CD8-positive, alpha-beta memory T cell (primary cell): Measurements from ENCODE around the gene CYP24A1. TPM values are rescaled to one million over a fixed set of nuclear protein-coding genes. Genes with fewer than 3 reads are reported as not detected.
A peak's percentile ranks its signal among the peaks of the same experiment; 100 is the strongest.

Experiments used
- CTCF ChIA-PET: fragments of 350-600 bp; sonication (Branson Sonifier 250); formaldehyde crosslinking; loops from one replicate; lab custom pipeline; 2021; ENCODE audit warnings: antibody characterized with exemption; lab: Charles Lee
- POLR2A ChIA-PET: fragments of 350-600 bp; sonication (Branson Sonifier 250); formaldehyde crosslinking; loops from one replicate; lab custom pipeline; 2021; ENCODE audit warnings: antibody characterized with exemption; lab: Charles Lee
- DNase-seq, 5 donors: peaks; one replicate each; pipeline versions ENCODE4 v3.0.0 to v3.0.0-alpha.2; 2020 to 2022; ENCODE audit warnings: mixed read lengths in 1 of 5
- H3K27ac ChIP-seq: one replicate; pipeline ENCODE4 v1.7.0; 2013; ENCODE audit warnings: low read depth, mild to moderate bottlenecking, low read length, moderate library complexity
- H3K27me3 ChIP-seq: 2 replicates; pipeline ENCODE4 v1.7.0; 2013; ENCODE audit warnings: low read length, mild to moderate bottlenecking; ENCODE audit not compliant: insufficient read depth, poor library complexity, severe bottlenecking
- H3K36me3 ChIP-seq: 2 replicates; pipeline ENCODE4 v1.7.0; 2013; ENCODE audit warnings: mild to moderate bottlenecking, low read length, moderate library complexity; ENCODE audit not compliant: insufficient read depth
- H3K4me1 ChIP-seq: 2 replicates; pipeline ENCODE4 v1.7.0; 2013; ENCODE audit warnings: mild to moderate bottlenecking, low read length, moderate library complexity; ENCODE audit not compliant: insufficient read depth
- H3K4me3 ChIP-seq: 2 replicates; pipeline ENCODE4 v1.7.0; 2013; ENCODE audit warnings: mild to moderate bottlenecking, low read length
- H3K9me3 ChIP-seq: 2 replicates; pipeline ENCODE4 v1.7.0; 2013; ENCODE audit warnings: mild to moderate bottlenecking, low read length
- H3K27ac Mint-ChIP-seq, 8 donors: one replicate each; pipeline ENCODE4 v1.8.0; 2020 to 2021; ENCODE audit warnings: mixed read lengths in 8 of 8, mild to moderate bottlenecking in 6 of 8, inconsistent platforms in 3 of 8, moderate library complexity in 3 of 8
- H3K27me3 Mint-ChIP-seq, 2 donors: one replicate each; pipeline ENCODE4 v1.8.0; 2020 to 2021; ENCODE audit warnings: mixed read lengths in 2 of 2, mild to moderate bottlenecking in 1 of 2, moderate library complexity in 1 of 2
- H3K36me3 Mint-ChIP-seq, 3 donors: one replicate each; pipeline ENCODE4 v1.8.0; 2020 to 2021; ENCODE audit warnings: mixed read lengths in 3 of 3, inconsistent platforms in 1 of 3, mild to moderate bottlenecking in 1 of 3
- H3K4me1 Mint-ChIP-seq, 3 donors: one replicate each; pipeline ENCODE4 v1.8.0; 2020 to 2021; ENCODE audit warnings: mixed read lengths in 3 of 3, inconsistent platforms in 1 of 3, mild to moderate bottlenecking in 1 of 3
- H3K4me3 Mint-ChIP-seq, 7 donors: one replicate each; pipeline ENCODE4 v1.8.0; 2020 to 2021; ENCODE audit warnings: mixed read lengths in 7 of 7, mild to moderate bottlenecking in 6 of 7, moderate library complexity in 4 of 7, inconsistent platforms in 2 of 7
- H3K9me3 Mint-ChIP-seq, 5 donors: one replicate each; pipeline ENCODE4 v1.8.0; 2020 to 2022; ENCODE audit warnings: mixed read lengths in 5 of 5, mild to moderate bottlenecking in 3 of 5, moderate library complexity in 2 of 5, inconsistent platforms in 1 of 5
- polyA plus RNA-seq: library from polyadenylated mRNA; unstranded; fragments of 300-500 nt; fragmentation: Illumina TruSeq; gene quantifications from one replicate; pipeline ENCODE4 v1.2.3, GENCODE V29; 2021
- total RNA-seq, 2 experiments: library from RNA; stranded (reverse); gene quantifications; one replicate each; pipeline ENCODE4 v1.2.3, GENCODE V29; 2021

Gene CYP24A1
- total and polyA plus RNA-seq, 3 experiments from 2014 or later: 0.37 to 0.58 (median 0.40) TPM

- no peaks in the 10 kb centered on the region for H3K36me3 ChIP-seq
- H3K4me1 Mint-ChIP-seq: no peaks in the 10 kb centered on the region
- no peaks in the 10 kb centered on the region for H3K9me3 ChIP-seq
- H3K27me3 Mint-ChIP-seq: peaks cover 29 to 50% of the 10 kb centered on the region in 2 donors
- no peak overlapping the region for H3K4me3 Mint-ChIP-seq
- no peak overlapping the region for H3K4me3 ChIP-seq
- no peaks in the 10 kb centered on the region for H3K36me3 Mint-ChIP-seq
- no peaks in the 10 kb centered on the region for H3K27me3 ChIP-seq
- H3K27ac ChIP-seq: no peak overlapping the region
- no peaks in the 10 kb centered on the region for H3K4me1 ChIP-seq
- ChIA-PET CTCF (no interaction called here), POLR2A (no interaction called here)
- no peak for DNase-seq
- H3K27ac Mint-ChIP-seq: no peak overlapping the region
- no peaks in the 10 kb centered on the region for H3K9me3 Mint-ChIP-seq
These were observed 12.0 kb downstream of the CYP24A1 start for GRCh38 chr20:54161821-54162149.

DNA sequence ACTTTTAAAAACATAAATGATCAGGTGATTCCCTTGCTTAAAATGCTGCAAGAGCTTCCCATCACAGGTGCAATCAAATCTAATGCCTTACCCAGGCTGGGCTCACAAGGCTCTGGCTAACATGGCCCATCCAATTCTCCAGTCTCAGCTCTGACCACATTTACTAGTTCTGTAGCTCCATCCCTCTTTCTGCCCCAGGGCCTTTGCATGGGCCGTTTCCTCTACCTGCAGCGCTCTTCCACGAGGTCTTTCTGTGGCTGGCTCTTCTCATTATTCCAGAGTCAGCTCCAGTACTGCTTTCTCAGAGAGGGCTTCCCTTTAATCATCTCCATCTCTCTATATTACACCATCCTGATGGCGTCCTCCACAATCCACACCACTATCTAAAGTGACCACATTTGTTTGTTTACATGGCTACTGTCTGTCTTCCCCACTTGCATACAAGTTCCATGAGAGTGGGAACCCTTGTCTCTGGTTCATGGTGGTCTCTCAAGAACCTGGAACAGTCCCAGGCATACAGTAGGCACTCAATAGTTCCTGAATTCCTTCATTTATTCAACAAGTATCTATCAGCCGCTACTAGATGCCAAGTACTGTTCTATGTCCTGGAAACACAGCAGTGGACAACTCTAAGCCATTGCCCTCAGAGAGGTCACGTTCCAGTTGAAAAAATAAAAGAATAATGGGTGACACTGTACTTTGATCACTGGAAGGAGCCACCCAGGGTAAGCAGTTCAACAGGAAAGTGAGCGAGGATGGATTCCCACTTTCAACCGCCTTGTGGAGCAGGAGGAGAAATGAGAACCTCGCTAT lies 12.6 kb downstream of the CYP24A1 start:
- Histone ChIP-seq H3K4me3 (no peak overlapping the region), H3K36me3 (no peaks in the 10 kb centered on the region), H3K9me3 (no peaks in the 10 kb centered on the region), H3K27ac (no peak overlapping the region), H3K27me3 (no peaks in the 10 kb centered on the region), H3K4me1 (no peaks in the 10 kb centered on the region)
- Mint-ChIP-seq H3K9me3 (no peaks in the 10 kb centered on the region), H3K4me3 (no peak overlapping the region), H3K27ac (no peak overlapping the region), H3K4me1 (no peaks in the 10 kb centered on the region), H3K27me3 (peaks cover 30 to 45% of the 10 kb centered on the region in 2 donors), H3K36me3 (no peaks in the 10 kb centered on the region)
- ChIA-PET POLR2A (no interaction called here), CTCF (interaction anchor here (1.4 kb wide), 1 partner anchor 38 kb away, joined by 4 read pairs; no protein-coding TSS in a partner anchor)
- no peak for DNase-seq

DNA sequence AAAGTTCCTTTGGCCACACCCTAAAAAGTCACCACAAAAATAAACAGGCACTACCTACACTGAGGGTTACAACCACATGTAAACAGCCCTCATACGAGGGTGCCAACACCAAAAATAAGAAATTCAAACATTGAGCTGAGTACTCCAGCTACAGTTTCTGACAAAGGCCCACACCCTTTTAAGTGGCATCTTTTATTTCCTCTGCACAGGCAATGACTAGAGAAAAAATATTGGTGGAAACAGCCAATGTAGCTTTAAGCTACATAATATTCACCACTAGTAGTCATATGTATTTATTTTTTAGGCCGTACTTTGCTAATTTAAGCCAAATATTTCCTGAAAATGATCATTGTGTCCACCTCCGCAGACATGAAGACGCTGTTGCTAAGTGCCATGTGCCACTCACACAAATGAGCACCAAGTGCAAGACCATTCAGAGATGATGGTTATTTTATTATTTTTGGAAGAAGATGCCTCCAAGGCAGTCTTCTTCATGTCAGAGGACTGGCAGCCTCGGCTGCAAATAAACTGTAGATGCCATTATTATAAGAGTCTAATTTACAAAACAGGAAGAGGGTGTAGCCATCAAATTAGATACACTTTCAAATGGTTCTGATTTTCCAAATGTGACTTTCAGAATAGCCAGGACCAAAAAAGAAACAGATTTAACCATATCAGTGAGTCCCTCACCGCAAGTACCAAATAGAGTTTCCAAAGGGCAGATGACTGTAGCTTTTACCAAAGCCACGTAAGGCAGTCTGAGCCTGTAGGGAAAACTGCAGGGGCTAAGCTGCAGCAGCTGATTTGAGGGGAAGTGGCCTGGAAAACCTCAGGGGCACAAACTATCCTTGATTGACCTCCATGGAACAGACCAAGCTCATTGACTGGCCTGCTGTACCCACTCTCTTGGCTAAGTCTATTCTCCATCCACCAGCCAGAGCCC lies 13.4 kb downstream of the CYP24A1 start:
- ChIA-PET CTCF (interaction anchor here (1.4 kb wide), 1 partner anchor 39 kb away, joined by 4 read pairs; no protein-coding TSS in a partner anchor), POLR2A (no interaction called here)
- H3K4me3 ChIP-seq: no peak overlapping the region
- Mint-ChIP-seq H3K36me3 (no peaks in the 10 kb centered on the region), H3K27ac (no peak overlapping the region), H3K4me1 (no peaks in the 10 kb centered on the region), H3K4me3 (peak overlapping the region in 1 of 7 donors; percentile 7), H3K9me3 (no peaks in the 10 kb centered on the region), H3K27me3 (peaks cover 25 to 39% of the 10 kb centered on the region in 2 donors)
- H3K27me3 ChIP-seq: no peaks in the 10 kb centered on the region
- no peaks in the 10 kb centered on the region for H3K9me3 ChIP-seq
- no peaks in the 10 kb centered on the region for H3K4me1 ChIP-seq
- no peak for DNase-seq
- H3K36me3 ChIP-seq: no peaks in the 10 kb centered on the region
- no peak overlapping the region for H3K27ac ChIP-seq

- H3K27me3 Mint-ChIP-seq: peaks cover 23 to 28% of the 10 kb centered on the region in 2 donors
- no peak overlapping the region for H3K27ac Mint-ChIP-seq
- no peak overlapping the region for H3K4me3 Mint-ChIP-seq
- H3K9me3 Mint-ChIP-seq: no peaks in the 10 kb centered on the region
- H3K27ac ChIP-seq: no peak overlapping the region
- DNase-seq: no peak
- H3K4me3 ChIP-seq: no peak overlapping the region
- H3K36me3 ChIP-seq: no peaks in the 10 kb centered on the region
- H3K4me1 ChIP-seq: no peaks in the 10 kb centered on the region
- ChIA-PET POLR2A (no interaction called here), CTCF (no interaction called here)
- no peaks in the 10 kb centered on the region for H3K4me1 Mint-ChIP-seq
- no peaks in the 10 kb centered on the region for H3K27me3 ChIP-seq
- no peaks in the 10 kb centered on the region for H3K36me3 Mint-ChIP-seq
- no peaks in the 10 kb centered on the region for H3K9me3 ChIP-seq
These were observed 14.8 kb downstream of the CYP24A1 start for GRCh38 chr20:54158856-54159418.

DNA sequence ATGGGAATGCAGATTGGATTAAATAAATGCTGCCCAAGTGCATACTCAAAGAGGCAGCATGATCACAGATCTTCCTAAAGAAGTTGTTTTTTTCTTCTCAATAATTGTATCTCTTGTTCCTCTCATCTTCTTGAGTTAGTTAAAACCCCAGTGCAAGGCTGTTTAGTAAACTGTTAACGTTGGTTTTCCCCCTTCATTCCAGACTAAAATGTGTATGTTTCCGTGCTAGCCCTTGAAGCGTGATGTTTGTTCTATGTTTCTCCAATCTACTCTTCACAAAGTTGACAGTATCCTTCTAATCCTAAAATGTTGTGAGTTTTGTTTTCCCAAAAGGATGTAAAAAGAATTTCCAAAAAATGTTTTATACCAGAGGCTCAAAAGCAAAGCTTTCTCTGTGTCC lies 15.6 kb downstream of the CYP24A1 start:
- no peaks in the 10 kb centered on the region for H3K9me3 Mint-ChIP-seq
- Histone ChIP-seq H3K4me1 (no peaks in the 10 kb centered on the region), H3K27me3 (no peaks in the 10 kb centered on the region), H3K4me3 (no peak overlapping the region), H3K9me3 (no peaks in the 10 kb centered on the region), H3K36me3 (no peaks in the 10 kb centered on the region), H3K27ac (no peak overlapping the region)
- no peak for DNase-seq
- ChIA-PET CTCF (no interaction called here), POLR2A (no interaction called here)
- no peak overlapping the region for H3K4me3 Mint-ChIP-seq
- peaks cover 23 to 24% of the 10 kb centered on the region in 2 donors for H3K27me3 Mint-ChIP-seq
- no peaks in the 10 kb centered on the region for H3K4me1 Mint-ChIP-seq
- no peak overlapping the region for H3K27ac Mint-ChIP-seq
- no peaks in the 10 kb centered on the region for H3K36me3 Mint-ChIP-seq

DNA sequence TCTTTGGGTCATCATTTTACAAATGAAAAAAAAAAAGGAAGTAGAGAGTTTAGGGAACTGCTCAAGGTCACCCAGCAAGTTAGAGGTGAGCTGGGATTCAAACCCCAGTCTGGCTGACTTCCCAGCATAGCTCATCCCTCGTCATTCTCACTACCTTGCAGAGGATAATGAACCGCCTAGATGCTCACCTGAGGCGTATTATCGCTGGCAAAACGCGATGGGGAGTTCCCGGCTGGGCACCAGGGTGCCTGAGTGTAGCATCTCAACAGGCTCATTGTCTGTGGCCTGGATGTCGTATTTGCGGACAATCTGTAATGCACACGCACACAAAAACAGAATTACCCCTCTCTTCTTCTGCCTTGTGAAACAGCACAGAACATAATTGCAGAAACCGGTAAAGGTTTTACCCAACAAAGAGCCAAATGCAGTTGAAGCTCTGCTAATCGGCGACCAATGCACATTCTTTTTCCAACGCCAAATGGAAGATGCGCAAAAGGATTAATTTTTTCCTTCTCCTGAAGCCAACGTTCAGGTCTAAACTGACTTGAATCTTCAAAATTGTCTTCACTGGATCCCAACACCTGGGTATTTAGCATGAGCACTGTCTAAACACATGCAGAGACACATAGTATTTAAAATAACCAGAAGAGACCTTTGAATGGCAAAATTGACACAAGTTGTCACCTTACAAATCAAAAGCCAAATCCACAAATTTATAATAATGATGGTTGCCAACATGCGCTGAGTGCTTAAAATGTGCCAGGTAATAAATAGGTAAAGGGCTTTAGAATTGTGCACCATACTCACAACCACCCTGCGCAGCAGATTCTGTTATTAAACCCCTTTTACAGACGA lies 16.6 kb downstream of the CYP24A1 start:
- Mint-ChIP-seq H3K4me1 (no peaks in the 10 kb centered on the region), H3K36me3 (no peaks in the 10 kb centered on the region), H3K9me3 (no peaks in the 10 kb centered on the region), H3K4me3 (no peak overlapping the region), H3K27ac (no peak overlapping the region), H3K27me3 (peaks cover 15 to 18% of the 10 kb centered on the region in 2 donors)
- no peaks in the 10 kb centered on the region for H3K9me3 ChIP-seq
- H3K4me1 ChIP-seq: no peaks in the 10 kb centered on the region
- no peak overlapping the region for H3K4me3 ChIP-seq
- CTCF ChIA-PET: no interaction called here
- H3K27me3 ChIP-seq: no peaks in the 10 kb centered on the region
- no peak overlapping the region for H3K27ac ChIP-seq
- no peaks in the 10 kb centered on the region for H3K36me3 ChIP-seq
- no peak for DNase-seq
- POLR2A ChIA-PET: no interaction called here

- H3K9me3 ChIP-seq: no peaks in the 10 kb centered on the region
- no peak overlapping the region for H3K27ac Mint-ChIP-seq
- peaks cover 12 to 19% of the 10 kb centered on the region in 2 donors for H3K27me3 Mint-ChIP-seq
- no peaks in the 10 kb centered on the region for H3K9me3 Mint-ChIP-seq
- H3K27me3 ChIP-seq: no peaks in the 10 kb centered on the region
- no peaks in the 10 kb centered on the region for H3K36me3 Mint-ChIP-seq
- no peak for DNase-seq
- H3K4me3 Mint-ChIP-seq: no peak overlapping the region
- POLR2A ChIA-PET: no interaction called here
- CTCF ChIA-PET: no interaction called here
- no peak overlapping the region for H3K27ac ChIP-seq
- H3K4me1 Mint-ChIP-seq: no peaks in the 10 kb centered on the region
- no peaks in the 10 kb centered on the region for H3K4me1 ChIP-seq
- no peaks in the 10 kb centered on the region for H3K36me3 ChIP-seq
- H3K4me3 ChIP-seq: no peak overlapping the region
These were observed 17.3 kb downstream of the CYP24A1 start for GRCh38 chr20:54156522-54156921.
